ENCODE results near the gene OPA1.
A peak's percentile ranks its signal among the peaks of the same experiment; 100 is the strongest.

Gene OPA1

GRCh38 chr3:193589129-193589528 lies 3.9 kb upstream of the OPA1 start:
- TF ChIP-seq CTCF (IDR thresholded peaks at IDR 0.05; ENCODE audit: borderline replicate concordance, insufficient read depth, low read depth, low read length): no peak
- no peak overlapping the region for H3K4me3 ChIP-seq (ENCODE audit: low read depth, low read length)

GRCh38 chr3:193589616-193590015 lies 3.4 kb upstream of the OPA1 start:
- no peak overlapping the region for H3K4me3 ChIP-seq (ENCODE audit: low read depth, low read length)
- TF ChIP-seq CTCF (IDR thresholded peaks at IDR 0.05; ENCODE audit: borderline replicate concordance, insufficient read depth, low read depth, low read length): no peak

GRCh38 chr3:193590088-193590856 lies 2.7 kb upstream of the OPA1 start:
- no peak for TF ChIP-seq CTCF (IDR thresholded peaks at IDR 0.05; ENCODE audit: borderline replicate concordance, insufficient read depth, low read depth, low read length)
- H3K4me3 ChIP-seq (ENCODE audit: low read depth, low read length): no peak overlapping the region

- peak overlapping the region; percentile 84 for H3K4me3 ChIP-seq (ENCODE audit: low read depth, low read length)
- no peak for TF ChIP-seq CTCF (IDR thresholded peaks at IDR 0.05; ENCODE audit: borderline replicate concordance, insufficient read depth, low read depth, low read length)
Observed at GRCh38 chr3:193593668-193594030, 641 bp downstream of the OPA1 start.

- no peak for TF ChIP-seq CTCF (IDR thresholded peaks at IDR 0.05; ENCODE audit: borderline replicate concordance, insufficient read depth, low read depth, low read length)
- no peak overlapping the region for H3K4me3 ChIP-seq (ENCODE audit: low read depth, low read length)
Observed at GRCh38 chr3:193594946-193595689, 2.1 kb downstream of the OPA1 start.

- no peak for TF ChIP-seq CTCF (IDR thresholded peaks at IDR 0.05; ENCODE audit: borderline replicate concordance, insufficient read depth, low read depth, low read length)
- H3K4me3 ChIP-seq (ENCODE audit: low read depth, low read length): no peak overlapping the region
Observed at GRCh38 chr3:193595939-193596487, 3.0 kb downstream of the OPA1 start.

Measured in GM12875 (cell line).